ENCODE results near the gene E2F7.

Gene E2F7

DNA sequence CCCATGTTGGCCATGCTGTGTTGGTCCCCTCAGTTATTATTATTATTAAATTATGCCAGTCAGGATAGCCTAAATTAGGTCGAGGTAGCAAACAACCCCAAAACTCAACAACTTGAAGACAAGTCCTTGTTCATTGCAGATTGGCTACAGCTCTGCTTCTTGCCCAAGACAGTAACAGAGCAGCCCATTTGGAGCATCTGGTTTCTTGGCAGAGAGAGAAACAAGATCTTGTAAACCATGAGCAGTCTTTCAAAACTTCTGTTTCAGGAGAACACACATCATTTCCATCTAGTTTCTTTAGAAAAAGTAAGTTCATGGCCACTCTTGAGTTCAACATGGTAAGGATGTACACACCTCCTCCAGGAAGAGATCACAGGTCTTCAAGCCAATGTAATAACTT is 52.3 kb downstream of the E2F7 start:
- Histone ChIP-seq H3K27ac (ENCODE audit: low read length) (no peak overlapping the region), H3K4me1 (ENCODE audit: low read length) (no peaks in the 10 kb centered on the region; the same call in 1 of the 2 replicates), H4K20me1 (ENCODE audit: insufficient read depth, low read length) (no peaks in the 10 kb centered on the region), H3K79me2 (ENCODE audit: low read length) (no peaks in the 10 kb centered on the region), H3K9me3 (ENCODE audit: insufficient read depth, low read length) (no peaks in the 10 kb centered on the region), H3K9ac (ENCODE audit: low read length) (no peak overlapping the region), H3K27me3 (ENCODE audit: low read depth, low read length) (no peaks in the 10 kb centered on the region), H3K36me3 (replicated peaks; ENCODE audit: low read depth, low read length) (no peaks in the 10 kb centered on the region), H3K4me2 (ENCODE audit: low read length) (no peak overlapping the region), H2AFZ (ENCODE audit: low read depth, low read length) (no peak overlapping the region), H3K4me3 (ENCODE audit: low read length) (no peak overlapping the region)
- TF ChIP-seq EZH2phosphoT487 (IDR thresholded peaks at IDR 0.05; ENCODE audit: low read depth), result no peak
- TF ChIP-seq, protein P1, sequence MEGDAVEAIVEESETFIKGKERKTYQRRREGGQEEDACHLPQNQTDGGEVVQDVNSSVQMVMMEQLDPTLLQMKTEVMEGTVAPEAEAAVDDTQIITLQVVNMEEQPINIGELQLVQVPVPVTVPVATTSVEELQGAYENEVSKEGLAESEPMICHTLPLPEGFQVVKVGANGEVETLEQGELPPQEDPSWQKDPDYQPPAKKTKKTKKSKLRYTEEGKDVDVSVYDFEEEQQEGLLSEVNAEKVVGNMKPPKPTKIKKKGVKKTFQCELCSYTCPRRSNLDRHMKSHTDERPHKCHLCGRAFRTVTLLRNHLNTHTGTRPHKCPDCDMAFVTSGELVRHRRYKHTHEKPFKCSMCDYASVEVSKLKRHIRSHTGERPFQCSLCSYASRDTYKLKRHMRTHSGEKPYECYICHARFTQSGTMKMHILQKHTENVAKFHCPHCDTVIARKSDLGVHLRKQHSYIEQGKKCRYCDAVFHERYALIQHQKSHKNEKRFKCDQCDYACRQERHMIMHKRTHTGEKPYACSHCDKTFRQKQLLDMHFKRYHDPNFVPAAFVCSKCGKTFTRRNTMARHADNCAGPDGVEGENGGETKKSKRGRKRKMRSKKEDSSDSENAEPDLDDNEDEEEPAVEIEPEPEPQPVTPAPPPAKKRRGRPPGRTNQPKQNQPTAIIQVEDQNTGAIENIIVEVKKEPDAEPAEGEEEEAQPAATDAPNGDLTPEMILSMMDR (IDR thresholded peaks at IDR 0.05; ENCODE audit: low read depth, low read length), result no peak

DNA sequence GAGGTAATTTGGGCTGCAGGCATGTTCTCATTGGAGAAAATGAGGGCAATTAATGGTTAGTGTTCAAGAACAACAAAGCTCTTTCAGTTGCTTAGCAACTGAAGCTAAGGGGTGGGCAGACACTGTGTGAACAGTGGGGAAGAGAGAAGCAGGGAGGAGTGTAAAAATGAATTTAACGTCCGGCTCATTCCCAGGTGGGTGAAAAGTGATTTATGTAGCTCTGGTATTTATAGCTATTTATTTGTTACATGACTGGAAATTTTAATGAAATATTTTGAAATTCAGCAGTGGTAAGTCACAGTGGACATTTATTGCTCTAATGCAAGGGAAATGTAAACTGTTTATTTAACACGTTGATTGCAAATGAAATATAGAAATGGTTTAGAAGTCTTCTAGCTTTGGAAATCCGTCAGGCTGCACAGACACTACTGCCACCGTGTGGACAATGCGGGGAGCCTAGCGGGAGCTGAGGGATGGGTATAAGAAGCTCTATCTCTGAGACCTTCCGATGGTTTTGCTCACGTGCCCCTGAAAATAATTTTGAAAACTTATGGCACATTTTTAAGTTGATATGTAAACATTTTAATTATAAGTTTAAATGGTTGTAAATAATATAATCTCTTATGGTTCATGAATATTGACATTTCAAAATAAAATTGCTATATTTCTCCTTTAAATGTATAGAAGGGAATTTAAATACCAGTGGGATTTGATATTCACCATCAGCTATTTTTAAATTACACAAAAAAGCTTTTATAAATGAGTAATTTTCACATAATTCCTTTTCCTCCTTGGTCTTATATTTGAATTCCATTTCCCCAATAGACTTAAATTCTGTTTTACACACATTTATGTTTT is 54.4 kb downstream of the E2F7 start:
- H3K79me2 ChIP-seq (ENCODE audit: low read length), result no peaks in the 10 kb centered on the region
- no peaks in the 10 kb centered on the region for H3K27me3 ChIP-seq (ENCODE audit: low read depth, low read length)
- H3K4me3 ChIP-seq (ENCODE audit: low read length), result peak overlapping the region; percentile 38
- peak overlapping the region; percentile 62 for H3K4me2 ChIP-seq (ENCODE audit: low read length)
- H4K20me1 ChIP-seq (ENCODE audit: insufficient read depth, low read length), result no peaks in the 10 kb centered on the region
- no peaks in the 10 kb centered on the region for H3K9me3 ChIP-seq (ENCODE audit: insufficient read depth, low read length)
- TF ChIP-seq, protein P1 (IDR thresholded peaks at IDR 0.05; ENCODE audit: low read depth, low read length), result peak; percentile 94
- TF ChIP-seq EZH2phosphoT487 (IDR thresholded peaks at IDR 0.05; ENCODE audit: low read depth), result no peak
- no peaks in the 10 kb centered on the region; the same call in 1 of the 2 replicates for H3K4me1 ChIP-seq (ENCODE audit: low read length)
- peak overlapping the region; percentile 49; the same call in 1 of the 2 replicates for H2AFZ ChIP-seq (ENCODE audit: low read depth, low read length)
- no peak overlapping the region for H3K27ac ChIP-seq (ENCODE audit: low read length)
- H3K36me3 ChIP-seq (replicated peaks; ENCODE audit: low read depth, low read length), result no peaks in the 10 kb centered on the region
- no peak overlapping the region for H3K9ac ChIP-seq (ENCODE audit: low read length)

DNA sequence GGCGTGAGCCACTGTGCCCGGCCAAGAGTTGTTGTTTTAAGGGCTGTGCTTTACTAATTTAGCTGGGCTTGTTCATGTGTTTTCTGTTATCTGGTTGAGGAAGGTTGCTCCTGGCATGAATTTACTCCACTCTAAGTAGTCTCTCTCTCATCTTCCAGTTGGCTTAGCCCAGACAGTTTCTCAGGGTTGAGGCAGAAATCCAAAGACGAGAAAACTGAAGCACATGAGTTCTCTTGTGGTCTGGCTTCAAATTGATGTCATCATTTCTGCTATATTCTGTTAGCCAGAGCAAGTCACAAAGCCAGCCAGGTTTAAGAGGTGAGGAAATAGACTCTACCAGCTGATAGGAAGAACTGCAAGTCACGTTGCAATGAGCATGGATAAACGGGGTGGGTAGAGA is 57.9 kb downstream of the E2F7 start:
- H3K4me2 ChIP-seq (ENCODE audit: low read length), result no peak overlapping the region
- no peak overlapping the region for H2AFZ ChIP-seq (ENCODE audit: low read depth, low read length)
- no peaks in the 10 kb centered on the region for H3K9me3 ChIP-seq (ENCODE audit: insufficient read depth, low read length)
- H3K4me1 ChIP-seq (ENCODE audit: low read length), result no peaks in the 10 kb centered on the region; the same call in 1 of the 2 replicates
- no peaks in the 10 kb centered on the region for H4K20me1 ChIP-seq (ENCODE audit: insufficient read depth, low read length)
- H3K27me3 ChIP-seq (ENCODE audit: low read depth, low read length), result no peaks in the 10 kb centered on the region
- no peak for TF ChIP-seq EZH2phosphoT487 (IDR thresholded peaks at IDR 0.05; ENCODE audit: low read depth)
- TF ChIP-seq, protein P1 (IDR thresholded peaks at IDR 0.05; ENCODE audit: low read depth, low read length), result no peak
- H3K9ac ChIP-seq (ENCODE audit: low read length), result no peak overlapping the region
- H3K4me3 ChIP-seq (ENCODE audit: low read length), result no peak overlapping the region
- no peaks in the 10 kb centered on the region for H3K36me3 ChIP-seq (replicated peaks; ENCODE audit: low read depth, low read length)
- no peaks in the 10 kb centered on the region for H3K79me2 ChIP-seq (ENCODE audit: low read length)
- no peak overlapping the region for H3K27ac ChIP-seq (ENCODE audit: low read length)

DNA sequence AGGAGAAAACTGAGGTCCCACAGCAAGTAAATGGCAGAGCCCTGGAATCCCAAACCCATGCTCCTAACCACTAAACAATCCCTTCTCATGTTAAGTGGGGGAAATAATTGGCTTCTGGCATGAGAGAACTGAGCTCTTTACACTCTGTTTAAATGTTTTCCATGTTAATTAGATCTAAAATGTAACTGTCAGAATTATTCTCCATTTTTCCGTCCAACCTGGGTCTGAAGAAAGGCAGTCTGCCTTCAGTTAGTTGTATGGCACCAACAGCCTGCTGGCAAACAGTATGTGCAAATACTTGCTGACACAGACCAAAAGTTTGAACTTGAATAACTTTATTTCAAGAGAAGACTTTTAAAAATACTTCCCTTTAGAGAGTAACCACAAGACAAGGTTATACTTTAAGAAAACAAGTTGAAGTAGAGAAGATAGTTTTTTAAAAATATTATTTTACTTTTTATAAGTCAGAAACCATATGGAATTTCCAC is 59.7 kb downstream of the E2F7 start:
- Histone ChIP-seq H3K79me2 (ENCODE audit: low read length) (no peaks in the 10 kb centered on the region), H4K20me1 (ENCODE audit: insufficient read depth, low read length) (no peaks in the 10 kb centered on the region), H3K4me3 (ENCODE audit: low read length) (no peak overlapping the region), H3K9ac (ENCODE audit: low read length) (no peak overlapping the region), H3K27me3 (ENCODE audit: low read depth, low read length) (no peaks in the 10 kb centered on the region), H3K9me3 (ENCODE audit: insufficient read depth, low read length) (no peaks in the 10 kb centered on the region), H3K4me2 (ENCODE audit: low read length) (no peak overlapping the region), H3K4me1 (ENCODE audit: low read length) (no peaks in the 10 kb centered on the region; the same call in 1 of the 2 replicates), H3K36me3 (replicated peaks; ENCODE audit: low read depth, low read length) (no peaks in the 10 kb centered on the region), H3K27ac (ENCODE audit: low read length) (no peak overlapping the region), H2AFZ (ENCODE audit: low read depth, low read length) (no peak overlapping the region)
- TF ChIP-seq, protein P1 (IDR thresholded peaks at IDR 0.05; ENCODE audit: low read depth, low read length), result no peak
- no peak for TF ChIP-seq EZH2phosphoT487 (IDR thresholded peaks at IDR 0.05; ENCODE audit: low read depth)

Data from OCI-LY3 (cell line).